ENCODE results near the gene PPP1R8. TPM values are rescaled to one million over a fixed set of nuclear protein-coding genes. Genes with fewer than 3 reads are reported as not detected.
A peak's percentile ranks its signal among the peaks of the same experiment; 100 is the strongest.

Gene PPP1R8
- total and polyA plus RNA-seq, 9 of the 15 experiments (the other 6 are each of a cell fraction or from before 2014, with no cell fraction given), result 16.2 to 107 (median 75.3) TPM

DNA sequence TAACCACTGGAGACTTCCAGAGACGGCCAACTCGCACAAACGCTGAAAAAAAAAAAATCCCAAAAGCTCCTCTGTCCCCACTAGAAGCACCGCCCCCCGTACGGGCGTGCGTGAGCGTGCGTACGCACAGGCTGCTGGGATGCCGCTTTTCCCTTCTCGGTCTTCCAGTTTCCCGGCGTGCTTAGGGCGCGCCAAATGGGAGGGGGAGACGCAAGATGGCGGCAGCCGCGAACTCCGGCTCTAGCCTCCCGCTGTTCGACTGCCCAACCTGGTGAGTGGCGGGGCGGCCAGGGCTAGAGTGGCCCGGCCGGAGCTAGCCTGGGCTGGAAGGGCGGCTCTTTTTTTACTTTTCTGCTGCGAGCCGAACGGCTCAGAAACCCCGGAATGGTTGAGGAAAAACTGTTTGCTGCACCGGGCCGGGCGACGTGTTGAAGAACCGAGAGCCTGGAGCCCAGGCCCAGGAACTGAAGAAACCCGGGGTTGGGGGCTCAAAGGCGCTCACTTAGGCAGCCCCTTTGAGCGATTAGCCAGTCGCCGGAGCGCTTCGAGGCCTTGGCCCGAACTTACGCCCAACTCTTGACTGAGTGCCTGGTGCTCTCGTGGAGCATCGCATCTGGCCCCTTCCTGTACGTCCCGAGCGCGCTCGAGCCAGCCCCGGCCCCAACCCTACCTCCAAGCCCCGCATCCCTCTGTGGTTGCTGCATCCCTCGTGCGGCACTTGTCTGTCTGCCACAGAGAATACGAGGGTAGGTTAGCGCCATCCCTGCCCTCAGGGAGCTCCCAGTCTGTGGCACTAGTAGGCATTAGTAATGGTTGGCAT is at the start of gene PPP1R8 (continued):
- TF ChIP-seq IFI16 (CRISPR knock-in tag; IDR thresholded peaks at IDR 0.05) (no peak), ILK (tag; IDR thresholded peaks at IDR 0.05; ENCODE audit: borderline replicate concordance, low read depth) (no peak), KLF16 (IDR thresholded peaks at IDR 0.05) (no peak), ZNF253 (CRISPR knock-in tag; conservative IDR thresholded peaks at IDR 0.05) (no peak), RBM14 (IDR thresholded peaks at IDR 0.05; ENCODE audit: borderline replicate concordance, insufficient read depth, low read depth, low read length) (no peak), SAP30 (IDR thresholded peaks at IDR 0.05; ENCODE audit: borderline replicate concordance, insufficient read depth, low read depth, low read length, poor library complexity, severe bottlenecking) (peak; percentile 44), ZNF644 (tag; IDR thresholded peaks at IDR 0.05; ENCODE audit: low read depth) (no peak), PPARD (CRISPR knock-in tag; IDR thresholded peaks at IDR 0.05) (no peak), ESRRB (CRISPR knock-in tag; IDR thresholded peaks at IDR 0.05; ENCODE audit: borderline replicate concordance) (no peak), ZNF347 (CRISPR knock-in tag; IDR thresholded peaks at IDR 0.05; ENCODE audit: low read depth) (no peak), ZFP30 (CRISPR knock-in tag; IDR thresholded peaks at IDR 0.05; ENCODE audit: borderline replicate concordance) (peak; percentile 52; the same call in 1 of the 2 replicates), ZFP1 (CRISPR knock-in tag; IDR thresholded peaks at IDR 0.05) (no peak), POLR3G (IDR thresholded peaks at IDR 0.05; ENCODE audit: extremely low read depth, insufficient read length, insufficient replicate concordance) (no peak), NUFIP1 (IDR thresholded peaks at IDR 0.05; ENCODE audit: partially characterized antibody) (no peak), ZC3H11A (IDR thresholded peaks at IDR 0.05; ENCODE audit: low read depth, low read length) (no peak), CBFA2T3 (IDR thresholded peaks at IDR 0.05) (no peak)
- TF ChIP-seq, protein P1, sequence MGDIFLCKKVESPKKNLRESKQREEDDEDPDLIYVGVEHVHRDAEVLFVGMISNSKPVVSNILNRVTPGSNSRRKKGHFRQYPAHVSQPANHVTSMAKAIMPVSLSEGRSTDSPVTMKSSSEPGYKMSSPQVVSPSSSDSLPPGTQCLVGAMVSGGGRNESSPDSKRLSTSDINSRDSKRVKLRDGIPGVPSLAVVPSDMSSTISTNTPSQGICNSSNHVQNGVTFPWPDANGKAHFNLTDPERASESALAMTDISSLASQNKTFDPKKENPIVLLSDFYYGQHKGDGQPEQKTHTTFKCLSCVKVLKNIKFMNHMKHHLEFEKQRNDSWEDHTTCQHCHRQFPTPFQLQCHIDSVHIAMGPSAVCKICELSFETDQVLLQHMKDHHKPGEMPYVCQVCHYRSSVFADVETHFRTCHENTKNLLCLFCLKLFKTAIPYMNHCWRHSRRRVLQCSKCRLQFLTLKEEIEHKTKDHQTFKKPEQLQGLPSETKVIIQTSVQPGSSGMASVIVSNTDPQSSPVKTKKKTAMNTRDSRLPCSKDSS (IDR thresholded peaks at IDR 0.05; ENCODE audit: low read depth, partially characterized antibody), result no peak
- TF ChIP-seq, protein P2, sequence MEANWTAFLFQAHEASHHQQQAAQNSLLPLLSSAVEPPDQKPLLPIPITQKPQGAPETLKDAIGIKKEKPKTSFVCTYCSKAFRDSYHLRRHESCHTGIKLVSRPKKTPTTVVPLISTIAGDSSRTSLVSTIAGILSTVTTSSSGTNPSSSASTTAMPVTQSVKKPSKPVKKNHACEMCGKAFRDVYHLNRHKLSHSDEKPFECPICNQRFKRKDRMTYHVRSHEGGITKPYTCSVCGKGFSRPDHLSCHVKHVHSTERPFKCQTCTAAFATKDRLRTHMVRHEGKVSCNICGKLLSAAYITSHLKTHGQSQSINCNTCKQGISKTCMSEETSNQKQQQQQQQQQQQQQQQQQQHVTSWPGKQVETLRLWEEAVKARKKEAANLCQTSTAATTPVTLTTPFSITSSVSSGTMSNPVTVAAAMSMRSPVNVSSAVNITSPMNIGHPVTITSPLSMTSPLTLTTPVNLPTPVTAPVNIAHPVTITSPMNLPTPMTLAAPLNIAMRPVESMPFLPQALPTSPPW (CRISPR knock-in tag; IDR thresholded peaks at IDR 0.05), result peak; percentile 94
- TF ChIP-seq, protein P3, sequence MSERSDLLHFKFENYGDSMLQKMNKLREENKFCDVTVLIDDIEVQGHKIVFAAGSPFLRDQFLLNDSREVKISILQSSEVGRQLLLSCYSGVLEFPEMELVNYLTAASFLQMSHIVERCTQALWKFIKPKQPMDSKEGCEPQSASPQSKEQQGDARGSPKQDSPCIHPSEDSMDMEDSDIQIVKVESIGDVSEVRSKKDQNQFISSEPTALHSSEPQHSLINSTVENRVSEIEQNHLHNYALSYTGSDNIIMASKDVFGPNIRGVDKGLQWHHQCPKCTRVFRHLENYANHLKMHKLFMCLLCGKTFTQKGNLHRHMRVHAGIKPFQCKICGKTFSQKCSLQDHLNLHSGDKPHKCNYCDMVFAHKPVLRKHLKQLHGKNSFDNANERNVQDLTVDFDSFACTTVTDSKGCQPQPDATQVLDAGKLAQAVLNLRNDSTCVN (CRISPR knock-in tag; IDR thresholded peaks at IDR 0.05), result no peak
- TF ChIP-seq, protein P4, sequence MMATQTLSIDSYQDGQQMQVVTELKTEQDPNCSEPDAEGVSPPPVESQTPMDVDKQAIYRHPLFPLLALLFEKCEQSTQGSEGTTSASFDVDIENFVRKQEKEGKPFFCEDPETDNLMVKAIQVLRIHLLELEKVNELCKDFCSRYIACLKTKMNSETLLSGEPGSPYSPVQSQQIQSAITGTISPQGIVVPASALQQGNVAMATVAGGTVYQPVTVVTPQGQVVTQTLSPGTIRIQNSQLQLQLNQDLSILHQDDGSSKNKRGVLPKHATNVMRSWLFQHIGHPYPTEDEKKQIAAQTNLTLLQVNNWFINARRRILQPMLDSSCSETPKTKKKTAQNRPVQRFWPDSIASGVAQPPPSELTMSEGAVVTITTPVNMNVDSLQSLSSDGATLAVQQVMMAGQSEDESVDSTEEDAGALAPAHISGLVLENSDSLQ (IDR thresholded peaks at IDR 0.05), result 0 out of 2 replicates have a peak, but pooled peaks have one; percentile 39
- TF ChIP-seq, protein P5, sequence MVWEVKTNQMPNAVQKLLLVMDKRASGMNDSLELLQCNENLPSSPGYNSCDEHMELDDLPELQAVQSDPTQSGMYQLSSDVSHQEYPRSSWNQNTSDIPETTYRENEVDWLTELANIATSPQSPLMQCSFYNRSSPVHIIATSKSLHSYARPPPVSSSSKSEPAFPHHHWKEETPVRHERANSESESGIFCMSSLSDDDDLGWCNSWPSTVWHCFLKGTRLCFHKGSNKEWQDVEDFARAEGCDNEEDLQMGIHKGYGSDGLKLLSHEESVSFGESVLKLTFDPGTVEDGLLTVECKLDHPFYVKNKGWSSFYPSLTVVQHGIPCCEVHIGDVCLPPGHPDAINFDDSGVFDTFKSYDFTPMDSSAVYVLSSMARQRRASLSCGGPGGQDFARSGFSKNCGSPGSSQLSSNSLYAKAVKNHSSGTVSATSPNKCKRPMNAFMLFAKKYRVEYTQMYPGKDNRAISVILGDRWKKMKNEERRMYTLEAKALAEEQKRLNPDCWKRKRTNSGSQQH (CRISPR knock-in tag; IDR thresholded peaks at IDR 0.05), result no peak

All from K562 (cell line).